Muscle of back (tissue), 13 donors: ENCODE results near the gene SLIT2. TPM values are rescaled to one million over a fixed set of nuclear protein-coding genes. Genes with fewer than 3 reads are reported as not detected.

ENCODE experiments used
- DNase-seq, 3 donors: peaks; one replicate each; pipeline versions ENCODE4 v3.0.0 to v3.0.0-alpha.2; 2013
- long read RNA-seq, 9 donors: transcript quantifications; one replicate each; lab custom pipeline, GENCODE V29; 2026
- polyA plus RNA-seq, 10 donors: library from polyadenylated mRNA; unstranded; fragments of 120-200 nt; gene quantifications; one replicate each; pipeline ENCODE4 v1.2.1, GENCODE V29; 2013; ENCODE audit not compliant: insufficient read length in 10 of 10

Gene SLIT2, protein sequence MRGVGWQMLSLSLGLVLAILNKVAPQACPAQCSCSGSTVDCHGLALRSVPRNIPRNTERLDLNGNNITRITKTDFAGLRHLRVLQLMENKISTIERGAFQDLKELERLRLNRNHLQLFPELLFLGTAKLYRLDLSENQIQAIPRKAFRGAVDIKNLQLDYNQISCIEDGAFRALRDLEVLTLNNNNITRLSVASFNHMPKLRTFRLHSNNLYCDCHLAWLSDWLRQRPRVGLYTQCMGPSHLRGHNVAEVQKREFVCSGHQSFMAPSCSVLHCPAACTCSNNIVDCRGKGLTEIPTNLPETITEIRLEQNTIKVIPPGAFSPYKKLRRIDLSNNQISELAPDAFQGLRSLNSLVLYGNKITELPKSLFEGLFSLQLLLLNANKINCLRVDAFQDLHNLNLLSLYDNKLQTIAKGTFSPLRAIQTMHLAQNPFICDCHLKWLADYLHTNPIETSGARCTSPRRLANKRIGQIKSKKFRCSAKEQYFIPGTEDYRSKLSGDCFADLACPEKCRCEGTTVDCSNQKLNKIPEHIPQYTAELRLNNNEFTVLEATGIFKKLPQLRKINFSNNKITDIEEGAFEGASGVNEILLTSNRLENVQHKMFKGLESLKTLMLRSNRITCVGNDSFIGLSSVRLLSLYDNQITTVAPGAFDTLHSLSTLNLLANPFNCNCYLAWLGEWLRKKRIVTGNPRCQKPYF (N-terminal part only)
- 10 to 100 TPM; 10.7 to 42.0 (median 18.1) TPM for polyA plus RNA-seq
- long read RNA-seq, donor 1, result 0 reads
- long read RNA-seq, donor 2, full-length matches to known transcripts, result 2 of 2 reads
- long read RNA-seq, donor 2, partial matches to known transcripts, result 0 of 2 reads
- long read RNA-seq, donor 2, other reads (novel, unspliced or antisense), result 0 of 2 reads
- long read RNA-seq, donor 3, result 0 reads
- long read RNA-seq, donor 4, result 0 reads
- long read RNA-seq, donor 5, full-length matches to known transcripts, result 1 of 1 reads
- long read RNA-seq, donor 5, partial matches to known transcripts, result 0 of 1 reads
- long read RNA-seq, donor 5, other reads (novel, unspliced or antisense), result 0 of 1 reads
- long read RNA-seq, donor 6, partial matches to known transcripts, result 0 of 1 reads
- long read RNA-seq, donor 6, other reads (novel, unspliced or antisense), result 0 of 1 reads
- long read RNA-seq, donor 7, full-length matches to known transcripts, result 1 of 1 reads
- long read RNA-seq, donor 7, partial matches to known transcripts, result 0 of 1 reads
- long read RNA-seq, donor 7, other reads (novel, unspliced or antisense), result 0 of 1 reads
- long read RNA-seq, donor 8, result 0 reads
- long read RNA-seq, donor 9, result 0 reads

DNA sequence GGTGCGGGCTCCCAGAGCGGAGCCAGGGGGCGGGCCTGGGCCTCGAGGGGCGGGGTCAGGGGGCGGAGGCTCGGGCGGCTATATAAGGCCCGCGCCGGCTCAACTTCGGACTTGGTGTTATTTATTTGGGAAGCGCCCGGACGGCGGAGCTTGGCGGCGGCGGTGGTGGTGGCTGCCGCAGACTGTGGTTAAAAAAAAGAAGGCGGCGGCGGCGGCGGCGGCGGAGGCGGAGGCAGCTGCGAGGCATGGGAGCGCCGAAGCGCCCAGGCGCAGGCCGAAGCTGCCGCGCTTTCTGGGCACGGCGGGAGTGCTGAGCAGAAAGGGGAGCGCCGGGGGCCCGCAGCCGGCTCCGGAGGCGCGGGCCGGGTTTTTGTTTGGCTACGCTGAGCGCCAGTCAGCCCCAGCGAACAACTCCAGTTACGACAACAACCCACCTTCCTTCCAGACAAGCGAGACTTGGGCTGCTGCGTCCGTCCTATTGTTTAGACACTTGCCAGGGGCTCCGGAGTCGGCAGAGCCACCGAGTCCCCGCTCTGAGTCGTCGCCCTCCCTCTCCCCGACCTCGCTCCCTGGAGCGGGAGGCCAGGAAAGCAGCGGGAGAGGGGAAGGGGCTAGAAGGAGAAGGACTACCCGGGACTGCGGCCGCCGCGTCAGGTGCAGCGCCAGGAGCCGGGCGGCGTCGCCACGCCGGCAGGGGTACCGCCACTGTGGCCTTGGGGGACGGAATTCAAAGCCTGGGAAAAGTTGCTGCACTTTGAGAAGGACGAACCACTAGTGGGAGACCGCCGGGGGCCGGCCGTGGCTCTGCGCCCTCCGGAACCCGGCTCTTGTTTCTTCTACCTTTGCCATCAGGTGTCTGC lies at the start of gene SLIT2:
TSS of gene SLIT2 (plus strand) at position 110 of the 860 bp plus-strand sequence. CDS start 1,911 bp downstream, outside the sequence.
- DNase-seq, result peak; percentile 84 to 93 (median 85)

DNA sequence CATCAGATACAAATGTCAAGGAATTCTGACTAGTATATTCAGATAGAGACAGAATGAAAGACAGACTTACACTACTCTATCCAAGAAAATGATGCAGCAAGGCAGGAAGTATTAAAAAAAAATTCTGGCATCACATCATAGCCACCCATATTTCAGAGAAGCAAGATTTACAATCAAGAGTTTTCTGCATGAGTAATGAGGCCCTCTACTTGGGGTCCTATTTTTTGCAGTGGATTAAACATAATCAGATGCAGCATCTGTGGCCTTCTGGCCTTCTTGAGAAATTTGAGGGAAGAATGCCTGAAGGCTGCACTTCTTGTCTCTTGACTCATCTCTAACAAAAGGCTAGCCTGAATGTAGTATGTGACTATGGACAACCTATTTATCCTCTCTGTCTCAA lies 48.2 kb upstream of the SLIT2 start:
- peak; percentile 64 to 96 (median 84) for DNase-seq

DNA sequence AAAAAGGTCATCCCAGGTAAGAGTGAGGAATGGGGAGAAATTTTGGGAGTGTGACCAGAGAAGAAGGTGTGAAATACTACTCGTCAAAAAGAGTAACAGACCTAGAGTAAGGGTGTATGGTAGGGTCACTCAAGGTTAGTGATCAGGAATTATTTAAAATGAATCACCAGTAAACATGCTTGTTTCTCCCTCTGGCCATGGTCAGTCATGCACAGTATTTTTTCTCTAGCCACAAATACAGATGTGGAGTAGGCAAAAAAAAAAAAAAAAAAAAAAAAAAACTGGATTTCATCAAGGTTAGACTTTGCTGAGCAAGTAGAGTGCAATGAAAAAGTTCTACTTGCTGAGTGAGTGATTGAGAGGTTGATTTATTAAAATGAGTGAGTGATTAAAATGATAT lies 34.2 kb upstream of the SLIT2 start:
- no peak for DNase-seq

DNA sequence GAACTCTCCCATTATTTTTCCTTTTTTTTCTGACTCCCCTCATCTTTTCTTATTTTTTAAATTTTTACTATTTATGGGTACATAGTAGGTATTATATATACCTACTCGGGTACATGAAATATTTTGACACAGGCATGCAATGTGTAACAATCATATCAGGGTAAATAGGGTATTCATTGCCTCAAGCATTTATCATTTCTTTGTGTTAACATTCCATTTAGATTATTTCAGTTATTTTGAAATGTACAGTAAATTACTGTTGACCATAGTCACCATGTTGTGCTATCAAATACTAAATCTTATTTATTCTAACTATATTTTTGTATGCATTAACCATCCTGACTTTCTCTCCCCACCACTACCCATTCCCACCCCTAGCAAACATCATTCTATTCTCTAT lies 33.8 kb upstream of the SLIT2 start:
- DNase-seq, result no peak

DNA sequence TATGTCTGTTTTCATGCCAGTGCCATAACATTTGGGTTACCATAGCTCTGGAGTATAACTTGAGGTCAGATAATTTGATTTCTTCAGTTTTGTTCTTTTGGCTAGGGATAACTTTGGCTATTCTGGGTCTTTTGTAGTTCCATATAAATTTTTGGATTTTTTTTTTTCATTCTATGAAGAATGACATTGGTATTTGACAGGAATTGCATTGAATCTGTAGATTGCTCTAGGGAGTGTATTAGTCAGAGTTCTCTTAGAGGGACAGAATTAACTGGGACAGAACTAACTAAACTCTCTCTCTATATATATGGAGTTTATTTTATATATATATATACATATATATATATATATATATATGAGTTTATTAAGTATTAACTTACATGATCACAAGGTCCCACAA lies 32.2 kb upstream of the SLIT2 start:
- DNase-seq, result no peak

DNA sequence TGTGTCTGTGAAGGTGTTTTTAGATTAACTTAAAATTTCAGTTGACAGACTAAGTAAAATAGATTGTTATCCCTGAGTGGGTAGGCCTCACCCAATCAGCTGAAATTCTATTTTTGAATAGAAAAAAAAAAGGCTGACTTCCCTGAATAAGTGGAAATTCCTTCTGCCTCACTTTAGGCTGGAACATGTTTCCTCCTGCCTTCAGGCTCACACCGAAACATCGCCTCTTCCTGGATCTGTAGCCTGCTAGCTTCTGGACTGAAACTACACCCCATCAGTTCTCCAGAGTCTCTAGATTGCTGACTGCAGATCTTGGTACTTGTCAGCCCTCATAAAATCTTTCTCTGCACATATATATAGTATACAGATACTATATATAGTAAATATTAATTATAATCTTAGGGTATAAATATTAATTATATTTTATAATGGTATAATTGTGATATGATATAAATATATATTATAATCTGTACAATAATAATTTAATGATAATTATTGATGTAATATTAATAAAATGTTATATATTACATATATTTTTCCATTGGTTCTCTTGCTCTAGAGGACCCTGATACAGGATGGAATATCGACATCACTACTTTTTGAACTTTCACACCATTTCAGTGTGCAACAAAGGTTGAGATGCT lies 13.7 kb upstream of the SLIT2 start:
- DNase-seq, result no peak

DNA sequence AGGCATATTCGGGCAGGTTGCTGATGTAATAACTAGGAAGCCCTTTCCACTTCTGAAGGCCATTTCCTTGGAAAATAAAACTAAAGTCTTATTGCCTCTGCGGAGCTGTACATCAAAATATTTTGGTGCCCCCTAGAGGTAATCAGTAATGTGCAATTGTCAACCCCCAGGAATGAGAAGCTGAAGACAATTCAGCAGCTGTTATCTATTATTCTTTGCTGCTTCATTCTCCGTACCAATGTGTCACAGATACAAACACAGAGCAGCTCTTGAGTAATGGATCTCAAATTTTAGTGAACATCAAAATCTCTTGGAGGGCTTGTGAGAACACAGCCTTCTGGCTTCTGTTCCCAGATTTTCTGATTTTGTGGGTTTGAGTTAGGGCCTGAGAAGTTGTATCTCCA lies 3.5 kb upstream of the SLIT2 start:
- peak; percentile 63 to 87 (median 76) for DNase-seq

DNA sequence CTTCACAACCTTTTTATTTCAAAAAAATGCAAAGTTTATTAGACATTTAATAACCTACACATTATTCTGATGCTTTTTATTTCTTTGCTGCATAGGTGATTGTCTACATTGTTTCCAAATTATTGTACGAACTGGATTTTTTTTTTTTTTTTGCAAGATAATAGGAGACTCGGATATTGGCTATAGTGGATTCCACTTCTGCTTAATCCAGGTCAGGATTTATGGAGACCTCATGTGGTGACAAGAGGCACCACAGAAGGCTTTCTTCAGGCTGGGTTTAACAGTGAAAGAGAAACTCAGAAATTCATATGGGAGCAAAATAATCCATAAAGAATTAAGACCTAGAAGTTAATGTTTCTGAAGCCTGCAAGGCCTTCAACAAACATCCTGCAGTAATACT lies 2.4 kb upstream of the SLIT2 start:
- peak in 2 of 3 donors; percentile 29 to 57 for DNase-seq

DNA sequence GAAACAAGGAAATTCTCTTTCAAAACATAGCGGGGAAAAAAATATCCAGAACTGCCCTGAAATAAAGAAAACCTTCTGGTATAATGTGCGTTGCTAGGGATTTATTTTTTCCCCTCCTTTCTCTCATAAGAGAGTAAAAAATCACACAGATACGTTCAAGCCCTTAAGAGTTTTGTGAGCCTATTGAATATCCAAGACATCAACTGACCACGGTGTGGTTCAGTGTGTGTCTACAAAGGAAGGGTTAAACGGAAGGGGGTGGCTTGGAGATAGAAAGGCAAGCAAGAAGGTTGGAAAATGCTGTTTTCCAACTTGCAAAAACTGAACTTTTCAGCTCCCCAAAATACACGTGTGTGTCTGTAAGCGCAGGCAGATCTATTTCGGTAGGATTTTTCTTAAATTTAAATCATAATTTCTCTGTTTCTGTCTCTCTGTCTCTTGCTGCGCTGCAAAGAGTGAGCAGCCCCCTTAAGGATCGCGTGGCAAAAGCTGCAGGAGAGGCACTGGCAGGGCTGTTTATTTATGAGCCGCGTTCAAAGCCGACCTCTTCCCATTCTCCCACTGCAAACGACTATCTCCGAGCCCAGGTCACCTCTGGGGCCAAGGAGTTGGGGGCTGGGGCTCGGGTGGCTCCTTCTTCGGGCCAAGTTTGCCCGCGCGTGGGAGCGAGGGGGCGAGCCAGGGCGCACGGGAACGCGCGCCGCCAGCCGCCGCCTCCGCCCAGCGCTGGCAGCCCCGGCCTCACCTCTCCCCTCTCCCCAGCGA lies 492 bp upstream of the SLIT2 start:
- peak in 2 of 3 donors; percentile 42 to 87 for DNase-seq

DNA sequence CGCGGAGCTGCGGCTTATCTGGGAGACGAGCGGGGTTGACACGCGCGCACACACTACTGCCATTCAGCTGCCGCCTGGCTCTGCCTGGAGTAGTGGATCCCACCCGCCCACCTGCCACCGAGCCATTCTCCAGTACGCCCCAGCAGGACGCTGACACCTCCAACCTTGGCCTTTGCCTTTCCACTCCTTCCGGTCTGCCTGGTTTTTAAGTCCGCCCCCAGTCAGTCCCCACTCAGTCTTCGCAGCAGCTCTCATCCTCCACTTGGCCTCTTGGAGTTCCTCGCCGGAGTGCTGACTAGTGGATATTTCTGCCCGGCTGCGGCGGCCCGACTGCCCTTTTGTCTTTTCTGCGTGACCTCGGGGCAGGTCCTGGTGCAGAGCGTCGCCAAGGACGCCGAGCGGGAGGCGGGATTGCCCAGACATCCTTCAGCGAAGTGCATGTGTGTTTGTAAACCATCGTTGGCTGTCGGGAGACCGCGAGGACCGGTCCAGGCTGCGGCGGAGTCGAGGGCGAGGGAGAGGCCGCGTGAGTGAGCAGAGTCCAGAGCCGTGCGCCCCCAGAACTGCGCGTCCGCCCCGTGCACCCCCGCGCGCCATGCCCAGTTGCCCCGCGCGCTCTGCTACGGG lies 1.1 kb downstream of the SLIT2 start:
- DNase-seq, result peak in 2 of 3 donors; percentile 49 to 80

DNA sequence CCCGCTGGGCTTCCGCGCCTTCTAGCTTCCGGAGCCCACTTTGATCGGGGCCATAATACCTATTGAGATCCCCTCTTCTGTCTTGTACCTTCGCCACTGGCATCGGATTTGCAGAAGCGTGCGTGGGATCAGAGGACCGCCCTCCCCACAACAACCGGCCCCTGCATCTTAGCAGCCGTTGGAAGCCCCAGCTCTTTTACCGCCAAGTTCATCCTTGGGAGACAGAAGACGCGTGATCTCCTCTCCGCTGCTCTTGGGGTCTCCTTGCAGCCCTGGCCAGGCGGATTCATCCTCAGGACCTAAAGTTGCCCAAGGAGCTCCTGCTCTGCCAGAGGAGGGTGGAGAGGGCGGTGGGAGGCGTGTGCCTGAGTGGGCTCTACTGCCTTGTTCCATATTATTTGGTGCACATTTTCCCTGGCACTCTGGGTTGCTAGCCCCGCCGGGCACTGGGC lies 1.6 kb downstream of the SLIT2 start:
- peak in 1 of 3 donors; percentile 33 for DNase-seq

DNA sequence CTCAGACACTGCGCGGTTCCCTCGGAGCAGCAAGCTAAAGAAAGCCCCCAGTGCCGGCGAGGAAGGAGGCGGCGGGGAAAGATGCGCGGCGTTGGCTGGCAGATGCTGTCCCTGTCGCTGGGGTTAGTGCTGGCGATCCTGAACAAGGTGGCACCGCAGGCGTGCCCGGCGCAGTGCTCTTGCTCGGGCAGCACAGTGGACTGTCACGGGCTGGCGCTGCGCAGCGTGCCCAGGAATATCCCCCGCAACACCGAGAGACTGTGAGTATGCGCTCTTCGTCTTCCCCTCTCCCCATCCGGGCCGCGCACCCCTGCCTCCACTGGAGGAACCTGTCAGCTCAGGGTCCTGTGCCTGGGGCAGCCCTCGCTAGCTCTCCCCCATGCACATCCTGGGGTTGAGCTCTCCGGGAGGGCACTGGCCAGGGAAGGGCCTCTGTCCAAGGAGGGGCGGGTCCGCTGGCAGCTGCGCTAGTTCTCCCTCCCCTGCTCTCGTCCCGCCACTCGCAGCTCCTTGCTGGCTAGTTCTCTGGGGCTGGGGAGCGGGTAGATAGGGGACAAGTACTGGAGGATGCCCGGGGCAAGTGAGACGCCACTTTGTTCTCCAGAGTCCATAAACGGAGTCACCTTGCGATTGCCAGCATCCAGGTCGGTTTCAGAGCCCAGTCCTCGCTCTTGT lies 2.2 kb downstream of the SLIT2 start:
- DNase-seq, result peak in 2 of 3 donors; percentile 47 to 85

DNA sequence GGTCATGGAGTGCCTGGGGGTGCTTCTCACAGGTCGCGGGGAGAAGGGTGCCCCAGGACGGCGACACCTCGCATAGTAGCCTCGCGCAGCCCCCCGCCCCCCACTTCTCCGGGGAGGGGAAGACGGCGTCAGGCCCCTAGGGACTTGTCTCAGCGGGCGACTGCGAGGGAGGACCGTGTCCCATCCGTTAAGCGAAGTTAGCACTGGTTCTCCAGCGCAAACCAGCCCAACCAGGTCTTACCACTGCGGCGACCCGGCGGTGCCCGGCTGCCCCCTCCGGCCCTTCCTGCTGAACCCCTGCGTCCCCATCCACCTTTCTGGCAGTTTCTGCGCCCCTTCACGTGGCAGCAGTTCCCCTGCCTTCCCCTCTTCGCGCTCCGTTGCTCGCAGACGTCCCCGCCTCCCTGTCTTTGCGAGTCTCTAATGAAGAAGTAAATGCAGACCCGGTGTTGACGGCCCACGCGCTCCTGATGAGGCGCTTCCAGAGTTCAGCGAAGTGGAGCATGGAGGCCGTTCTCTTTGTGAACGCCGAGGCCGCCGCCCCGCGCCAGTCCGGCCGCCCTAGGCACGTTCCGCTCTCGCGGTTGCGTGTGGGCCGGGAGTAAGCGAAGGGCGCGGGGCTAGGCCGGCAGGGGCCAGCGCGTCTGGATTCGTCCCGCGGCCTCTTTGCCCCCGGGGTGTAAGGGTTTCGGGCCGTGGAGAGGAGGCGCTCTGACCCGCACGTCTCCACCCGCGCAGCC lies 3.0 kb downstream of the SLIT2 start:
- DNase-seq, result peak in 2 of 3 donors; percentile 61 to 90

DNA sequence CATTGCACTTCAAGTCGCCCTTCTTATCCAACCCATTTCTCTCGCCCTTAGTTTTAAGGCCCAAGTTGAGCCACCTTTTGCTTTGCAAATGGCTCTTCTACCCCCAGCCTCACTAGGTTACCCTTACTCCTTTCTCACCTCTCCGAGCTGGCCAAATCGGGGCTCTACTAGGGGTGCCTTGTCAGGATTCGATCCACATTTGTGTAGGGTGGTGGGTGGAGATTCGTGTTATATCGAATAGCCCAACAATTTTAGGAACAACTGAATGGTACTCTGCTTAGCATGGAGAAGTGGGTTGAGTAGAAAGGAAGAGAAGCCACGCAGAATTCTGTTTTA lies 3.5 kb downstream of the SLIT2 start:
- no peak for DNase-seq

DNA sequence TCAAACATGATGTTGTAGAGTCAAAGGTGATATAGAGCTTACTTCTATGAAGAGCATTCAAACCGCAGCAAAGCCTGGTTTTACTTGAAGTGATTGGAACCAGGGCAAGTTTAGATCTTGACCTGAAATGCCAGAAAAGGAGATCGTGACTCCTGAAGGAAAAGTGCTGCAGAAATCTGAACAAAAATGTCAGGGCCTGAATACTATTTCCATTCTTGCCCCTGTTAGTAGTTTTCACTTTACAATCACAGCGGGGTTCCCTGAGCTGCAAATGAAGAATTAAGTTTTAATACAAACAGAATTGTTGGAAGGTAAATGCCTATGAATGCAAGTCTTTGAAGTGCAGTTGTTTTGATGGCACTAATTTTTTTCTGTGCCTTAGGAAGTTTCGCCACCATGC lies 4.1 kb downstream of the SLIT2 start:
- DNase-seq, result no peak

DNA sequence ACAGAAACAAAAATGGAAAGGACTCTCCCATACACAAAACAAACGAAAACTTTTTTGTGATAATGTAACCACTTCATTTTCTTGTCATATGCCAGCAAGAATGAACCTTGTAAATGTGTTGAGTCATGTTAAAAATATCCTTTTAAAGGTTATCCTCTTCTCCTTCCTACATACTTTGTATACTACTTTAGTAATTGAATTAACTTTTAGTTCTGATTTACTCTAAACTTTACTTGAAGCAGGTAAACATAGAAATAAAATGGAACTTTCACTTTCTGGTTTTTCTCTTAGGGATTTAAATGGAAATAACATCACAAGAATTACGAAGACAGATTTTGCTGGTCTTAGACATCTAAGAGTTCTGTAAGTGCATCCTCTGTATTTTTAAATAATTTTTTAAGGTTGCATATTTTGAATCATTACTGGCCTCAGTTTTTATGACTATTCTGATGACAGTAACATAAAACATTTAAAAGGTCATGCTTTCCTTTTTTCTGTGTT lies 4.7 kb downstream of the SLIT2 start:
- no peak for DNase-seq

DNA sequence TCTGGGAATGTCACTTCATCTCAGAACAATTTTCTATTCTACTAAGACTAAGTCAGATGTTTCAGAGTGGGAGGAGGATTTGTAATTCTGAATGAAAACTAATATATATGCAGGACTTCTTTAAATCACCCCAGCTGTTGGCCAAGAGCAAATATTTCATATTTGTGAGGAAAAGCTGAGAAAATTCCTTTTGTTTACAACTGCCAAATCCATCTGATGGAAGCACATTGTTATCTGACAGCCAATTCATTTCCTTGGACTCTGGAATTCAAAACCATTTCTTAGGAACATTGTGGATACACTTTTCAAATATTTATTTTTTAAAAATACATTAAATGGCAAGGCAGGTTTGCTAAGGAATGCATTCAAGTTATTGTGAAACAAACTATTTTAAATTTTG lies 8.0 kb downstream of the SLIT2 start:
- DNase-seq, result peak in 1 of 3 donors; percentile 24
